WTC11 (cell line): ENCODE data around the gene OGFR. TPM values are rescaled to one million over a fixed set of nuclear protein-coding genes. Genes with fewer than 3 reads are reported as not detected.

Experiments used
- ATAC-seq: fragments of 200-7000 bp; cut with Tn5 transposase; 2 replicates; pipeline ENCODE4 v1.10.0; 2021; ENCODE audit warnings: mild to moderate bottlenecking, moderate library complexity
- CTCF ChIA-PET: fragments of 300-600 bp; sonication (Branson Sonifier 250); formaldehyde crosslinking; loops from one replicate; lab custom pipeline; 2021; ENCODE audit warnings: antibody characterized with exemption; lab: Charles Lee
- POLR2A ChIA-PET: fragments of 350-600 bp; sonication (Branson Sonifier 250); formaldehyde crosslinking; loops from one replicate; lab custom pipeline; 2021; ENCODE audit warnings: antibody characterized with exemption; lab: Charles Lee
- DNase-seq: peaks from one replicate; pipeline ENCODE4 v3.0.0; 2021; ENCODE audit warnings: low spot score
- H3K27ac Mint-ChIP-seq: 2 replicates; pipeline ENCODE4 v1.8.0; 2021; ENCODE audit warnings: mixed read lengths
- H3K27me3 Mint-ChIP-seq: 2 replicates; pipeline ENCODE4 v1.8.0; 2021; ENCODE audit warnings: low read depth, mild to moderate bottlenecking, moderate library complexity, mixed read lengths
- H3K36me3 Mint-ChIP-seq: 2 replicates; pipeline ENCODE4 v1.8.0; 2021; ENCODE audit warnings: mixed read lengths
- H3K4me1 Mint-ChIP-seq: 2 replicates; pipeline ENCODE4 v1.8.0; 2022; ENCODE audit warnings: mixed read lengths
- H3K4me3 Mint-ChIP-seq: 2 replicates; pipeline ENCODE4 v1.8.0; 2021; ENCODE audit warnings: mild to moderate bottlenecking, moderate library complexity, mixed read lengths
- H3K9me3 Mint-ChIP-seq: 2 replicates; pipeline ENCODE4 v1.8.0; 2021; ENCODE audit warnings: mixed read lengths
- ELF4 ChIP-seq: sonication (generic); formaldehyde crosslinking; IDR thresholded peaks from 2 replicates; pipeline ENCODE4 v1.8.1; 2022; ENCODE audit warnings: low read depth, mild to moderate bottlenecking, moderate library complexity, missing genetic modification reagents
- FOXK1 ChIP-seq: sonication (generic); formaldehyde crosslinking; IDR thresholded peaks from 2 replicates; pipeline ENCODE4 v1.8.0; 2022; ENCODE audit warnings: mild to moderate bottlenecking, moderate library complexity, missing genetic modification reagents
- GABPB1 ChIP-seq: sonication (generic); formaldehyde crosslinking; IDR thresholded peaks from 2 replicates; pipeline ENCODE4 v1.8.1; 2023; ENCODE audit warnings: mild to moderate bottlenecking, missing genetic modification reagents
- GRHL2 ChIP-seq: fragments of 250-450 bp; sonication (Bioruptor Pico); IDR thresholded peaks from 2 replicates; pipeline ENCODE4 v1.8.0; 2022; ENCODE audit warnings: mild to moderate bottlenecking, moderate library complexity; ENCODE audit not compliant: insufficient replicate concordance, severe bottlenecking
- JAZF1 ChIP-seq: fragments of 250-450 bp; sonication (Bioruptor Pico); IDR thresholded peaks from 2 replicates; pipeline ENCODE4 v1.9.0; 2021; ENCODE audit warnings: moderate library complexity, mild to moderate bottlenecking, inconsistent platforms
- JUN ChIP-seq: sonication (generic); formaldehyde crosslinking; IDR thresholded peaks from 2 replicates; pipeline ENCODE4 v1.8.0; 2023; ENCODE audit warnings: mild to moderate bottlenecking, missing genetic modification reagents
- MXD4 ChIP-seq: fragments of 250-450 bp; sonication (Bioruptor Pico); IDR thresholded peaks from 2 replicates; pipeline ENCODE4 v1.8.0; 2021; ENCODE audit warnings: mild to moderate bottlenecking, moderate library complexity, borderline replicate concordance
- NFE2L1 ChIP-seq: sonication (generic); formaldehyde crosslinking; IDR thresholded peaks from 2 replicates; pipeline ENCODE4 v1.8.1; 2023; ENCODE audit warnings: missing genetic modification reagents
- NR3C1 ChIP-seq: sonication (generic); formaldehyde crosslinking; conservative IDR thresholded peaks from 2 replicates; pipeline ENCODE4 v1.8.1; 2023; ENCODE audit warnings: low read depth, mild to moderate bottlenecking, missing genetic modification reagents
- PRRX2 ChIP-seq: fragments of 250-450 bp; sonication (Bioruptor Pico); IDR thresholded peaks from 2 replicates; pipeline ENCODE4 v1.8.0; 2021; ENCODE audit warnings: mild to moderate bottlenecking
- SMAD4 ChIP-seq: sonication (generic); formaldehyde crosslinking; IDR thresholded peaks from 2 replicates; pipeline ENCODE4 v1.8.0; 2022; ENCODE audit warnings: mild to moderate bottlenecking, missing genetic modification reagents
- TCF7 ChIP-seq: sonication (generic); formaldehyde crosslinking; IDR thresholded peaks from 2 replicates; pipeline ENCODE4 v1.8.0; 2022; ENCODE audit warnings: mild to moderate bottlenecking, low read depth, missing genetic modification reagents, moderate library complexity
- total RNA-seq: library from RNA; stranded (reverse); gene quantifications from 3 replicates; pipeline ENCODE4 v1.2.3, GENCODE V29; 2021
- TF ChIP-seq, protein P1 (sequence below): sonication (generic); formaldehyde crosslinking; IDR thresholded peaks from 2 replicates; pipeline ENCODE4 v1.8.1; 2022; ENCODE audit warnings: mild to moderate bottlenecking, moderate library complexity, missing genetic modification reagents
- TF ChIP-seq, protein P2 (sequence below): sonication (generic); formaldehyde crosslinking; IDR thresholded peaks from 2 replicates; pipeline ENCODE4 v1.8.1; 2023; ENCODE audit warnings: mild to moderate bottlenecking, moderate library complexity, missing genetic modification reagents
- TF ChIP-seq, protein P3 (sequence below): fragments of 250-450 bp; sonication (Bioruptor Pico); IDR thresholded peaks from 2 replicates; pipeline ENCODE4 v1.9.0; 2021; ENCODE audit warnings: mild to moderate bottlenecking, borderline replicate concordance
- TF ChIP-seq, protein P4 (sequence below): sonication (generic); formaldehyde crosslinking; IDR thresholded peaks from 2 replicates; pipeline ENCODE4 v1.8.1; 2023; ENCODE audit warnings: mild to moderate bottlenecking, missing genetic modification reagents, moderate library complexity
- TF ChIP-seq, protein P5 (sequence below): sonication (generic); formaldehyde crosslinking; IDR thresholded peaks from 2 replicates; pipeline ENCODE4 v1.8.0; 2022; ENCODE audit warnings: mild to moderate bottlenecking, missing genetic modification reagents
- TF ChIP-seq, protein P6 (sequence below): fragments of 200-600 bp; IDR thresholded peaks from 2 replicates; pipeline ENCODE4 v1.8.0; 2022; ENCODE audit warnings: antibody characterized with exemption
- TF ChIP-seq, protein P7 (sequence below): sonication (generic); formaldehyde crosslinking; IDR thresholded peaks from 2 replicates; pipeline ENCODE4 v1.8.1; 2023; ENCODE audit warnings: mild to moderate bottlenecking, missing genetic modification reagents

The OGFR gene
- total RNA-seq, 1 experiment from 2014 or later: 43.3 TPM

DNA sequence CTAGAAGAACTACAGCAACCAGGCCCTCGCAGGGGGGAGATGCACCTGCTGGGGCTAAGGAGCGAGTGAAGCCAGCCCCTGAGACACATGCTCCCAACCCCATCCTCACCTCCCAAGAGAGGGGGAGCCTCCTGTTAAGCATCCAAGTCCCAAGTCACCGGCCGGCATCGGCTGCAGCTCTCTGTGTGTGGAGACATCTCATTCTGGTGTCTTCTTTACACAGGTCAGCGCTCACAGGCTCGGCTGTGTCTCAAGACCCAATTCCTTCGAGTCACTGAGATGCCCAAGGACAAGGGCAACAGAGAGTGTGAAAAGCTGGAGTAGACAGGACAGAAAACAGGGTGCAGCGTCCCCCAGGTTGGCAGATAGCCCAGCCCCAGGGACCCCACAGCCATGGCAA is 29.4 kb upstream of the OGFR start (continued):
- TF ChIP-seq, protein P1, sequence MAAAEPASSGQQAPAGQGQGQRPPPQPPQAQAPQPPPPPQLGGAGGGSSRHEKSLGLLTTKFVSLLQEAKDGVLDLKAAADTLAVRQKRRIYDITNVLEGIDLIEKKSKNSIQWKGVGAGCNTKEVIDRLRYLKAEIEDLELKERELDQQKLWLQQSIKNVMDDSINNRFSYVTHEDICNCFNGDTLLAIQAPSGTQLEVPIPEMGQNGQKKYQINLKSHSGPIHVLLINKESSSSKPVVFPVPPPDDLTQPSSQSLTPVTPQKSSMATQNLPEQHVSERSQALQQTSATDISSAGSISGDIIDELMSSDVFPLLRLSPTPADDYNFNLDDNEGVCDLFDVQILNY (CRISPR knock-in tag): no peak
- TF ChIP-seq MXD4 (no peak), JAZF1 (CRISPR knock-in tag) (no peak), JUN (no peak), NR3C1 (CRISPR knock-in tag) (no peak), SMAD4 (CRISPR knock-in tag) (no peak)
- TF ChIP-seq, protein P2, sequence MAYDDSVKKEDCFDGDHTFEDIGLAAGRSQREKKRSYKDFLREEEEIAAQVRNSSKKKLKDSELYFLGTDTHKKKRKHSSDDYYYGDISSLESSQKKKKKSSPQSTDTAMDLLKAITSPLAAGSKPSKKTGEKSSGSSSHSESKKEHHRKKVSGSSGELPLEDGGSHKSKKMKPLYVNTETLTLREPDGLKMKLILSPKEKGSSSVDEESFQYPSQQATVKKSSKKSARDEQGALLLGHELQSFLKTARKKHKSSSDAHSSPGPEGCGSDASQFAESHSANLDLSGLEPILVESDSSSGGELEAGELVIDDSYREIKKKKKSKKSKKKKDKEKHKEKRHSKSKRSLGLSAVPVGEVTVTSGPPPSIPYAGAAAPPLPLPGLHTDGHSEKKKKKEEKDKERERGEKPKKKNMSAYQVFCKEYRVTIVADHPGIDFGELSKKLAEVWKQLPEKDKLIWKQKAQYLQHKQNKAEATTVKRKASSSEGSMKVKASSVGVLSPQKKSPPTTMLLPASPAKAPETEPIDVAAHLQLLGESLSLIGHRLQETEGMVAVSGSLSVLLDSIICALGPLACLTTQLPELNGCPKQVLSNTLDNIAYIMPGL (CRISPR knock-in tag): no peak
- TF ChIP-seq, protein P3, sequence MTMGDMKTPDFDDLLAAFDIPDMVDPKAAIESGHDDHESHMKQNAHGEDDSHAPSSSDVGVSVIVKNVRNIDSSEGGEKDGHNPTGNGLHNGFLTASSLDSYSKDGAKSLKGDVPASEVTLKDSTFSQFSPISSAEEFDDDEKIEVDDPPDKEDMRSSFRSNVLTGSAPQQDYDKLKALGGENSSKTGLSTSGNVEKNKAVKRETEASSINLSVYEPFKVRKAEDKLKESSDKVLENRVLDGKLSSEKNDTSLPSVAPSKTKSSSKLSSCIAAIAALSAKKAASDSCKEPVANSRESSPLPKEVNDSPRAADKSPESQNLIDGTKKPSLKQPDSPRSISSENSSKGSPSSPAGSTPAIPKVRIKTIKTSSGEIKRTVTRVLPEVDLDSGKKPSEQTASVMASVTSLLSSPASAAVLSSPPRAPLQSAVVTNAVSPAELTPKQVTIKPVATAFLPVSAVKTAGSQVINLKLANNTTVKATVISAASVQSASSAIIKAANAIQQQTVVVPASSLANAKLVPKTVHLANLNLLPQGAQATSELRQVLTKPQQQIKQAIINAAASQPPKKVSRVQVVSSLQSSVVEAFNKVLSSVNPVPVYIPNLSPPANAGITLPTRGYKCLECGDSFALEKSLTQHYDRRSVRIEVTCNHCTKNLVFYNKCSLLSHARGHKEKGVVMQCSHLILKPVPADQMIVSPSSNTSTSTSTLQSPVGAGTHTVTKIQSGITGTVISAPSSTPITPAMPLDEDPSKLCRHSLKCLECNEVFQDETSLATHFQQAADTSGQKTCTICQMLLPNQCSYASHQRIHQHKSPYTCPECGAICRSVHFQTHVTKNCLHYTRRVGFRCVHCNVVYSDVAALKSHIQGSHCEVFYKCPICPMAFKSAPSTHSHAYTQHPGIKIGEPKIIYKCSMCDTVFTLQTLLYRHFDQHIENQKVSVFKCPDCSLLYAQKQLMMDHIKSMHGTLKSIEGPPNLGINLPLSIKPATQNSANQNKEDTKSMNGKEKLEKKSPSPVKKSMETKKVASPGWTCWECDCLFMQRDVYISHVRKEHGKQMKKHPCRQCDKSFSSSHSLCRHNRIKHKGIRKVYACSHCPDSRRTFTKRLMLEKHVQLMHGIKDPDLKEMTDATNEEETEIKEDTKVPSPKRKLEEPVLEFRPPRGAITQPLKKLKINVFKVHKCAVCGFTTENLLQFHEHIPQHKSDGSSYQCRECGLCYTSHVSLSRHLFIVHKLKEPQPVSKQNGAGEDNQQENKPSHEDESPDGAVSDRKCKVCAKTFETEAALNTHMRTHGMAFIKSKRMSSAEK: no peak

DNA sequence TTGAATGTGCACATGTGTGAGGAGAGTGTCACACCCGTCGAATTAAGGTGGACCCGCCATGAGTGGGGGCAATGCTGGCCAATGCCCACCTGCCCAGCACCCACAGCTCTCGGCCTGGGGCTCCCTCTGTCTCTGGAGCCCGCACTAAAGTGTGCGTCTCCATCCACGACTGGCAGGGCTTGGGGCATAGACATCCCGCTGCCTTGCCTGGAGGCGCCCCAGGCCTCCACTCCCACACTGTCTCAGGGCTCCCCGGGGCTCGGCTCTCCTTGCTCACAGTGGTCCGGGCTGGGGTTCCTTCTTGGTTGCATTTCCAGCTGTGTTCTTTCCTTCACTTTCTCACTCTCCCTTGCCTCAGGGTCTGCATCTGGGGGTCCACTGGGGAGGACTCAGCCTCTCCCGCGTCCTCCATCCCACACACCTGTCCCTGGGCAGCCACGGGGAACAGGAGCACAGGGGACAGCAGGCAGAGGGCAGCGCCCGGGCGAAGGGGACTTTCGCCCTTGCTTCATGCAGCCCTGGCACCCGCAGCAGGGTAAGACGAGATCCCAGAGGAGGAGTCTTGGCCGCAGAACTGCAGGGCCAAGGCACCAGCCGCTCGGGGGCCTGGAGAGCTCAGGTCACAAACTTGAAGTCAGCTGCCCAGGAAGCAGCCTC is 28.5 kb upstream of the OGFR start:
- H3K9me3 Mint-ChIP-seq: no peaks in the 10 kb centered on the region
- CTCF ChIA-PET: interaction anchor here (1.3 kb wide), 1 partner anchor 67 kb away, joined by 3 read pairs; the partner anchor contains the start of gene NTSR1
- no peak overlapping the region for H3K27ac Mint-ChIP-seq
- no peak overlapping the region for H3K4me3 Mint-ChIP-seq
- TF ChIP-seq GRHL2 (CRISPR knock-in tag) (no peak), NR3C1 (CRISPR knock-in tag) (no peak), PRRX2 (CRISPR knock-in tag) (no peak), GABPB1 (no peak), ELF4 (CRISPR knock-in tag) (no peak), TCF7 (no peak), NFE2L1 (no peak), FOXK1 (CRISPR knock-in tag) (no peak)
- TF ChIP-seq, protein P4, sequence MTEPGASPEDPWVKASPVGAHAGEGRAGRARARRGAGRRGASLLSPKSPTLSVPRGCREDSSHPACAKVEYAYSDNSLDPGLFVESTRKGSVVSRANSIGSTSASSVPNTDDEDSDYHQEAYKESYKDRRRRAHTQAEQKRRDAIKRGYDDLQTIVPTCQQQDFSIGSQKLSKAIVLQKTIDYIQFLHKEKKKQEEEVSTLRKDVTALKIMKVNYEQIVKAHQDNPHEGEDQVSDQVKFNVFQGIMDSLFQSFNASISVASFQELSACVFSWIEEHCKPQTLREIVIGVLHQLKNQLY: no peak
- TF ChIP-seq, protein P5, sequence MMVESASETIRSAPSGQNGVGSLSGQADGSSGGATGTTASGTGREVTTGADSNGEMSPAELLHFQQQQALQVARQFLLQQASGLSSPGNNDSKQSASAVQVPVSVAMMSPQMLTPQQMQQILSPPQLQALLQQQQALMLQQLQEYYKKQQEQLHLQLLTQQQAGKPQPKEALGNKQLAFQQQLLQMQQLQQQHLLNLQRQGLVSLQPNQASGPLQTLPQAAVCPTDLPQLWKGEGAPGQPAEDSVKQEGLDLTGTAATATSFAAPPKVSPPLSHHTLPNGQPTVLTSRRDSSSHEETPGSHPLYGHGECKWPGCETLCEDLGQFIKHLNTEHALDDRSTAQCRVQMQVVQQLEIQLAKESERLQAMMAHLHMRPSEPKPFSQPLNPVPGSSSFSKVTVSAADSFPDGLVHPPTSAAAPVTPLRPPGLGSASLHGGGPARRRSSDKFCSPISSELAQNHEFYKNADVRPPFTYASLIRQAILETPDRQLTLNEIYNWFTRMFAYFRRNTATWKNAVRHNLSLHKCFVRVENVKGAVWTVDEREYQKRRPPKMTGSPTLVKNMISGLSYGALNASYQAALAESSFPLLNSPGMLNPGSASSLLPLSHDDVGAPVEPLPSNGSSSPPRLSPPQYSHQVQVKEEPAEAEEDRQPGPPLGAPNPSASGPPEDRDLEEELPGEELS: no peak
- TF ChIP-seq, protein P6, sequence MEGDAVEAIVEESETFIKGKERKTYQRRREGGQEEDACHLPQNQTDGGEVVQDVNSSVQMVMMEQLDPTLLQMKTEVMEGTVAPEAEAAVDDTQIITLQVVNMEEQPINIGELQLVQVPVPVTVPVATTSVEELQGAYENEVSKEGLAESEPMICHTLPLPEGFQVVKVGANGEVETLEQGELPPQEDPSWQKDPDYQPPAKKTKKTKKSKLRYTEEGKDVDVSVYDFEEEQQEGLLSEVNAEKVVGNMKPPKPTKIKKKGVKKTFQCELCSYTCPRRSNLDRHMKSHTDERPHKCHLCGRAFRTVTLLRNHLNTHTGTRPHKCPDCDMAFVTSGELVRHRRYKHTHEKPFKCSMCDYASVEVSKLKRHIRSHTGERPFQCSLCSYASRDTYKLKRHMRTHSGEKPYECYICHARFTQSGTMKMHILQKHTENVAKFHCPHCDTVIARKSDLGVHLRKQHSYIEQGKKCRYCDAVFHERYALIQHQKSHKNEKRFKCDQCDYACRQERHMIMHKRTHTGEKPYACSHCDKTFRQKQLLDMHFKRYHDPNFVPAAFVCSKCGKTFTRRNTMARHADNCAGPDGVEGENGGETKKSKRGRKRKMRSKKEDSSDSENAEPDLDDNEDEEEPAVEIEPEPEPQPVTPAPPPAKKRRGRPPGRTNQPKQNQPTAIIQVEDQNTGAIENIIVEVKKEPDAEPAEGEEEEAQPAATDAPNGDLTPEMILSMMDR: no peak
- TF ChIP-seq, protein P7, sequence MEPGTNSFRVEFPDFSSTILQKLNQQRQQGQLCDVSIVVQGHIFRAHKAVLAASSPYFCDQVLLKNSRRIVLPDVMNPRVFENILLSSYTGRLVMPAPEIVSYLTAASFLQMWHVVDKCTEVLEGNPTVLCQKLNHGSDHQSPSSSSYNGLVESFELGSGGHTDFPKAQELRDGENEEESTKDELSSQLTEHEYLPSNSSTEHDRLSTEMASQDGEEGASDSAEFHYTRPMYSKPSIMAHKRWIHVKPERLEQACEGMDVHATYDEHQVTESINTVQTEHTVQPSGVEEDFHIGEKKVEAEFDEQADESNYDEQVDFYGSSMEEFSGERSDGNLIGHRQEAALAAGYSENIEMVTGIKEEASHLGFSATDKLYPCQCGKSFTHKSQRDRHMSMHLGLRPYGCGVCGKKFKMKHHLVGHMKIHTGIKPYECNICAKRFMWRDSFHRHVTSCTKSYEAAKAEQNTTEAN (CRISPR knock-in tag): no peak
- TF ChIP-seq, all 79 proteins: peak for 0
- ATAC-seq (no peak), DNase-seq (no peak)
- Mint-ChIP-seq H3K4me1 (peaks cover 7% of the 10 kb centered on the region), H3K27me3 (no peaks in the 10 kb centered on the region), H3K36me3 (no peaks in the 10 kb centered on the region)
- POLR2A ChIA-PET: no interaction called here
